ENCODE results near the gene ARHGAP26. TPM values are rescaled to one million over a fixed set of nuclear protein-coding genes. Genes with fewer than 3 reads are reported as not detected.

ARHGAP26 gene
- total and polyA plus RNA-seq, 2 donors (not counting 3 experiments of a cell fraction or from before 2014, with no cell fraction given) = 3.1 to 16.2 TPM

DNA sequence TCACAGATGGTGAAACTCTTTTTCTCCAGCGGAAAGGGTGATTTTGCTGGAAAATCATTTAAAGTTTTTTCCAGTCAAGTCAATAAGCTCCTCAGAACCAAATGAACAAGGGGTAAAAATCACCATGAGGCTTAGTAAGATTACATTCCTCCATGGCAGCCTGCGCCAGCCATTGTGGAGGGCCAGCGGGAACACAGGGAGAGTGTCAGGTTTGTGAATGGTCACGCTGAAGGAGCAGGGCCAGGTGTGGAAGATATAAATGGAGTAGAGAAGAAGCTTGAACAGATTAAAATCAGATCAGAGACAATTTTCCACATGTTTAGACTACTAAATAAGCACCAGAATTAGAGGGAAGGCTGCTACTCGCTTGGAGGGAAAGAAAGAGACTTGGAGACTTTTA lies 424.5 kb downstream of the ARHGAP26 start:
- no peak for TF ChIP-seq GATA2 (IDR thresholded peaks at IDR 0.05; ENCODE audit: insufficient read depth, insufficient read length, low read depth, low read length)
- TF ChIP-seq, protein P1, sequence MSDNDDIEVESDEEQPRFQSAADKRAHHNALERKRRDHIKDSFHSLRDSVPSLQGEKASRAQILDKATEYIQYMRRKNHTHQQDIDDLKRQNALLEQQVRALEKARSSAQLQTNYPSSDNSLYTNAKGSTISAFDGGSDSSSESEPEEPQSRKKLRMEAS (IDR thresholded peaks at IDR 0.05; ENCODE audit: insufficient read depth, insufficient read length) = no peak
- no peak for TF ChIP-seq MYC (IDR thresholded peaks at IDR 0.05; ENCODE audit: low read depth, low read length)
- TF ChIP-seq POLR2AphosphoS5 (IDR thresholded peaks at IDR 0.05; ENCODE audit: insufficient read depth, low read depth, low read length) = no peak
- TF ChIP-seq JUN (IDR thresholded peaks at IDR 0.05; ENCODE audit: borderline replicate concordance, insufficient read depth, insufficient read length, low read depth) = no peak
- TF ChIP-seq FOS (IDR thresholded peaks at IDR 0.05; ENCODE audit: borderline replicate concordance, insufficient read depth, low read length) = no peak
- TF ChIP-seq, protein P2, sequence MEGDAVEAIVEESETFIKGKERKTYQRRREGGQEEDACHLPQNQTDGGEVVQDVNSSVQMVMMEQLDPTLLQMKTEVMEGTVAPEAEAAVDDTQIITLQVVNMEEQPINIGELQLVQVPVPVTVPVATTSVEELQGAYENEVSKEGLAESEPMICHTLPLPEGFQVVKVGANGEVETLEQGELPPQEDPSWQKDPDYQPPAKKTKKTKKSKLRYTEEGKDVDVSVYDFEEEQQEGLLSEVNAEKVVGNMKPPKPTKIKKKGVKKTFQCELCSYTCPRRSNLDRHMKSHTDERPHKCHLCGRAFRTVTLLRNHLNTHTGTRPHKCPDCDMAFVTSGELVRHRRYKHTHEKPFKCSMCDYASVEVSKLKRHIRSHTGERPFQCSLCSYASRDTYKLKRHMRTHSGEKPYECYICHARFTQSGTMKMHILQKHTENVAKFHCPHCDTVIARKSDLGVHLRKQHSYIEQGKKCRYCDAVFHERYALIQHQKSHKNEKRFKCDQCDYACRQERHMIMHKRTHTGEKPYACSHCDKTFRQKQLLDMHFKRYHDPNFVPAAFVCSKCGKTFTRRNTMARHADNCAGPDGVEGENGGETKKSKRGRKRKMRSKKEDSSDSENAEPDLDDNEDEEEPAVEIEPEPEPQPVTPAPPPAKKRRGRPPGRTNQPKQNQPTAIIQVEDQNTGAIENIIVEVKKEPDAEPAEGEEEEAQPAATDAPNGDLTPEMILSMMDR (IDR thresholded peaks at IDR 0.05; ENCODE audit: extremely low read depth in 1 of 2, insufficient read depth in 1 of 2, low read depth in 1 of 2, low read length in 2 of 2) = no peak
- TF ChIP-seq POLR2A (IDR thresholded peaks at IDR 0.05; ENCODE audit: low read depth, low read length) = no peak
- no peak for TF ChIP-seq EZH2 (IDR thresholded peaks at IDR 0.05; ENCODE audit: borderline replicate concordance, low read depth, low read length, severe bottlenecking)
- no peak overlapping the region for H3K4me2 ChIP-seq (ENCODE audit: insufficient read depth, low read length)
- H3K27ac ChIP-seq (ENCODE audit: insufficient read depth, low read depth, low read length) = no peak overlapping the region
- no TSS peak for BruUV-seq (replicated peaks)
- intact Hi-C loops (cut with micrococcal nuclease) (loop anchor here (5.0 kb wide), 2 partner anchors 177 to 633 kb away; no protein-coding TSS in a partner anchor), dilution Hi-C loops (cut with MboI; ENCODE audit: extremely low pct_ligation_motif_present, low sequenced_read_pairs) (no loop called here)
- POLR2A ChIA-PET = no interaction called here
- H3K36me3 ChIP-seq (ENCODE audit: control insufficient read depth in 2 of 2, extremely low read depth in 1 of 2, insufficient read depth in 2 of 2, low read length in 2 of 2) = no peaks in the 10 kb centered on the region
- H2AFZ ChIP-seq (ENCODE audit: low read depth, low read length) = no peak overlapping the region
- no peaks in the 10 kb centered on the region for H3K4me1 ChIP-seq (ENCODE audit: control insufficient read depth, extremely low read depth, insufficient read depth, low read length)
- H3K9me1 ChIP-seq (replicated peaks; ENCODE audit: control insufficient read depth, extremely low read depth, insufficient read depth, low read length) = no peaks in the 10 kb centered on the region
- FAIRE-seq (no peak), DNase-seq (ENCODE audit: low read depth, low spot score) (no peak)
- H4K20me1 ChIP-seq (replicated peaks; ENCODE audit: control insufficient read depth, extremely low read depth, insufficient read depth, low read length) = no peaks in the 10 kb centered on the region
- H3K4me3 ChIP-seq (replicated peaks in 1 of 3; ENCODE audit: insufficient read depth in 1 of 3, low read depth in 1 of 3, low read length in 3 of 3) = no peak overlapping the region
- no peaks in the 10 kb centered on the region for H3K9me3 ChIP-seq (replicated peaks; ENCODE audit: control insufficient read depth, insufficient read depth, low read length)
- no peaks in the 10 kb centered on the region for H3K79me2 ChIP-seq (ENCODE audit: control insufficient read depth, insufficient read depth, low read length)
- no peaks in the 10 kb centered on the region for H3K27me3 ChIP-seq (ENCODE audit: control insufficient read depth in 2 of 2, insufficient read depth in 2 of 2, low read length in 2 of 2)
- CTCF ChIA-PET = interaction anchor here (1.5 kb wide), 1 partner anchor 11 kb away, joined by 4 read pairs; no protein-coding TSS in a partner anchor
- H3K9ac ChIP-seq (replicated peaks; ENCODE audit: extremely low read depth, insufficient read depth, low read length) = no peak overlapping the region
